Duodenal mucosa (tissue), 2 donors: Measurements from ENCODE around the gene TRIM24.
"Not testable (repeated sequence)": the region's sequence is repeated elsewhere in the genome, so short reads cannot be mapped to it uniquely, and the experiment has no call there.

Source experiments
- H3K27ac ChIP-seq: one replicate; pipeline ENCODE4 v1.7.0; 2013; ENCODE audit warnings: low read depth, low read length
- H3K27me3 ChIP-seq, 2 donors: one replicate each; pipeline ENCODE4 v1.7.0; 2013; ENCODE audit warnings: low read length in 2 of 2, control low read depth in 1 of 2; ENCODE audit not compliant: insufficient read depth in 2 of 2, control insufficient read depth in 1 of 2
- H3K36me3 ChIP-seq, 2 donors: one replicate each; pipeline ENCODE4 v1.7.0; 2013; ENCODE audit warnings: low read length in 2 of 2, control low read depth in 1 of 2; ENCODE audit not compliant: insufficient read depth in 2 of 2, control insufficient read depth in 1 of 2
- H3K4me1 ChIP-seq, 2 donors: one replicate each; pipeline ENCODE4 v1.7.0; 2013; ENCODE audit warnings: low read length in 2 of 2, control low read depth in 1 of 2; ENCODE audit not compliant: insufficient read depth in 2 of 2, control insufficient read depth in 1 of 2
- H3K4me3 ChIP-seq, 2 donors: one replicate each; pipeline ENCODE4 v1.7.0; 2013; ENCODE audit warnings: low read length in 2 of 2, low read depth in 1 of 2
- H3K9ac ChIP-seq, 2 donors: one replicate each; pipeline ENCODE4 v1.7.0; 2013; ENCODE audit warnings: low read length in 2 of 2, low read depth in 1 of 2
- H3K9me3 ChIP-seq, 2 donors: one replicate each; pipeline ENCODE4 v1.7.0; 2013; ENCODE audit warnings: low read length in 2 of 2, control low read depth in 1 of 2; ENCODE audit not compliant: control insufficient read depth in 1 of 2

The TRIM24 gene

DNA sequence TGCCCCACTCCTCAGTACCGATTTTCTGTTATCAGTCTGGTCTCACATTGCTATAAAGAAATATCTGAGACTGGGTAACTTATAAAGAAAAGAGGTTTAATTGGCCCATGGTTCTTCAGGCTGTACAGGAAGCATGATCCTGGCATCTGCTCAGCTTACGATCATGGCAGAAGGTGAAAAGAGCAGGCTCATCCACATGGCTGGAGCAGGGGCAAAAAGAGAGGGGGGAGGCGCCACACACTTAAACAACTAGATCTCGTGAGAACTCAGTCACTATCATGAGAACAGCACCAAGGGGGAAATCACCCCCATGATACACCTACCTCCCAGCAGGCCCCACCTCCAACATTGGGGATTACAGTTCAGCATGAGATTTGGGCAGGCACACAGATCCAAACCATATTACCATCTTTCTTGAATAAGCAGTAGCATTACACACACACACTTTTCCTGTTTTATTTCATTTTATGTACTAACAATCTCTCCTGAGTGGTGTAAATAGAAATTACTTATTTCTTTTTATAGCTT is 53.3 kb downstream of the TRIM24 start:
- Histone ChIP-seq H3K4me3 (no peak overlapping the region), H3K27me3 (no peaks in the 10 kb centered on the region), H3K27ac (no peak overlapping the region), H3K9ac (no peak overlapping the region), H3K9me3 (peaks cover 0 to 5% of the 10 kb centered on the region in 2 donors), H3K4me1 (peaks cover 0 to 4% of the 10 kb centered on the region in 2 donors), H3K36me3 (peaks cover 4 to 31% of the 10 kb centered on the region in 2 donors)

DNA sequence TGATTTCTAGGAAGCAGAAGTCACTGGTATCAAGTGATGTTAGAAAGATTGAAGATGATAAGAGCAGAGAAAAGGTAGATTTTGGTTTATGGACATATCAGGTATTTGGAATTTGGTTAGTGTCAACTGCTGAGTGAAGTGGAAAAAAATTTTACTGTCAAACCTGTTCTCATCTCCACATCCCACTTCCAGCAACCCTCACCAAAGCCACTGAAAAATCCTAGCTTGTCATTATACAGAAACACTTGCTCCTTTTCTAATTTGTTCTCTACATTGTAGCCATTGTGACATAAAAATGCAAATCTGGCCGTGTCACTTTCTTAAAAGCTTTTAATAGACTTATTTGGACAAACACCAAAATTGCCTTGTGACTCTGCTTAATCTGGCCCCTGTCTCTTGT is 54.0 kb downstream of the TRIM24 start:
- H3K4me3 ChIP-seq, result no peak overlapping the region
- no peaks in the 10 kb centered on the region for H3K27me3 ChIP-seq
- H3K9me3 ChIP-seq, result peaks cover 0 to 5% of the 10 kb centered on the region in 2 donors
- H3K4me1 ChIP-seq, result peaks cover 0 to 4% of the 10 kb centered on the region in 2 donors
- H3K36me3 ChIP-seq, result peaks cover 8 to 32% of the 10 kb centered on the region in 2 donors
- no peak overlapping the region for H3K27ac ChIP-seq
- H3K9ac ChIP-seq, result no peak overlapping the region

DNA sequence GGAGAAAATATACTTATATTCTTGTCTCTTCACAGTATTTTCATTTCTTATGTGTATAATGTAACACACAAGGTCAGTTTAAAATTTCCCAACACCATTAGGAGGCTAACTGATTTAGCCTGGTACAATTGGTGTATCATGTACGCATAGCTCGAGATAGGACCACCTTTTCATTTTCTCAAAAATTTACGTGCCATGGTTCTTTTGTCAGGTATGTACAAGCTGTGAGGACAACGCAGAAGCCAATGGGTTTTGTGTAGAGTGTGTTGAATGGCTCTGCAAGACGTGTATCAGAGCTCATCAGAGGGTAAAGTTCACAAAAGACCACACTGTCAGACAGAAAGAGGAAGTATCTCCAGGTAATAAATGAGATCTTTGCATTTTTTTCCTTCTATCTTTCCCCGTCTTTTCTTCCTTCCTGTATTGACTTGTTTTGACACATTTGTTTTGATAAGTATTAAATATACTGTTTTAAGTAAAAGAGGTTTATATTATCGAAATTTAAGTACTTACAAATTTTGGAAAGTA is 55.0 kb downstream of the TRIM24 start:
- H3K27me3 ChIP-seq, result no peaks in the 10 kb centered on the region
- peaks cover 8 to 42% of the 10 kb centered on the region in 2 donors for H3K36me3 ChIP-seq
- H3K4me3 ChIP-seq, result no peak overlapping the region
- peaks cover 0 to 5% of the 10 kb centered on the region in 2 donors for H3K9me3 ChIP-seq
- no peak overlapping the region for H3K27ac ChIP-seq
- H3K4me1 ChIP-seq, result no peaks in the 10 kb centered on the region
- H3K9ac ChIP-seq, result no peak overlapping the region

DNA sequence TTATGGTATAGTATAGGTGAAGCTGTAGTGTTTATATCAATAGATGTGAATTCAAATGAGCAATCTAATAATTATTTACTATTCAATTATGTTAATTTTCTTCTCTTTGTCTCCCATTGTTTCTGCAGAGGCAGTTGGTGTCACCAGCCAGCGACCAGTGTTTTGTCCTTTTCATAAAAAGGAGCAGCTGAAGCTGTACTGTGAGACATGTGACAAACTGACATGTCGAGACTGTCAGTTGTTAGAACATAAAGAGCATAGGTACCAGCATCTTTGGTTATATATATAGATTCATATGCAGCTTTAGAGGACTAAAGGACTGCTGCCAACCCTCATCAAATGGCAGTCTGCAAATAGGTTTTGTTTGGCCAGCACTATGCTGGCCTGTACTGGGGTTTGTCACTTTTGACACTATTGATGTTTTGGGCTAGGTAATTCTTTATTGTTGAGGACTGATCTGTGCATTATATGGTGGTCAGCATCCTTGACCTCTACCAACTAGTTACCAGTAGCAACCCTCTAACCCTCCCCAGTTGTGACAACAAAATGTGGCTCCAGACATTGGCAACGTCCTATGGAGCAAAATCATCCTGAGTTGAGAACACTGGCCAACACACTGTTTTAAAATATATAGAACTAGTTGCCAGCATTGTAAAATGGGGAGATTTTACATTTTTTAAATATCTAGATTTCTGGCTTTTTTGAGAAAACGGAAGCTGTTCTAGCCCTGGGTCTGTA is 59.2 kb downstream of the TRIM24 start:
- Histone ChIP-seq H3K9ac (no peak overlapping the region), H3K36me3 (peaks cover 8 to 39% of the 10 kb centered on the region in 2 donors), H3K27ac (no peak overlapping the region), H3K4me1 (no peaks in the 10 kb centered on the region), H3K27me3 (no peaks in the 10 kb centered on the region), H3K4me3 (no peak overlapping the region), H3K9me3 (no peaks in the 10 kb centered on the region)

DNA sequence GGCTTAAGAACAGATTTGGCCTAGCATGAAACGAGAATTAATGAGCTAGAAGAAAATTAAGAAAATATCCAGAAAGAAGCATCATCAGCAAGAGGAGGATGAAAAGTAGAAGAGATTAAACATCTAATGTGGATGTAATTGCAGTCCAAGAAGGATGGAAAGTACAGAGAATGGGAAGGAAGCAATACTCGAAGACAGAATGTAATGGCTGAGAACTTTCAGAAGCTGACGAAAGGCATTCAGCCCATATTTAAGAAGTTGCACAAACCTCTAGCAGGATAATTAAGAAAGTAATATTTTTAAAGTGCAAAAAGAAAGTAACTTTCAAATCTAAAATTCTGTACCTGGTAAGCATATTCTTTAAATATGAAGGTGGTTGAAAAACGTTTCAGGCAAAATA is 60.7 kb downstream of the TRIM24 start:
- Histone ChIP-seq H3K36me3 (peaks cover 9 to 44% of the 10 kb centered on the region in 2 donors), H3K9ac (no peak overlapping the region), H3K9me3 (peaks cover under 1 to 2% of the 10 kb centered on the region in 2 donors), H3K4me3 (no peak overlapping the region), H3K4me1 (no peaks in the 10 kb centered on the region), H3K27ac (no peak overlapping the region), H3K27me3 (no peaks in the 10 kb centered on the region)

DNA sequence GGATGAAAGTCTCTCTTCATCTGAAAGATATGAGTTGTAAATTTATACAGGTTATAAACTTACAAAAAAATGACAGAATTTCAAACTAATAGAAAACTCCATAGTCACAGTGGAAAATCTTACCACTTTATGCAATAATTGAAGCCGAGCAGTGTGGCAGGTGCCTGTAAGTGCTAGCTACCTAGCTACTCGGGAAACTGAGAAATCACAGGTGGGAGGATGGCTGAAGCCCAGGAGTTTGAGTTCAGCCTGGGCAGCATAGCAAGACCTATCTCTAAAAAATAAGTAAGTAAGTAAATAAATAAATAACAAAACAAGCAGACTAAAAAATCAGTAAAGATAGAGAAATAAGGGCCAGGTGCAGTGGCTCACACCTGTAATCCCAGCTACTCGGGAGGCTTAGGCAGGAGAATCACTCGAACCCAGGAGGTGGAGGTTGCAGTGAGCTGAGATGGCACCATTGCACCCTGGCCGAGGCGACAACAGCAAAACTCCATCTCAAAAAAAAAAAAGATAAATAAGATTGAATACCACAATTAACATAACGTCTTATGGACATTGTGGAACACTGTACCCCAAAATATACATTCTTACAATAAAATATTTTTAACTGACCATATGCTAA is 61.9 kb downstream of the TRIM24 start:
- Histone ChIP-seq H3K27me3 (no peaks in the 10 kb centered on the region), H3K36me3 (peaks cover 18 to 47% of the 10 kb centered on the region in 2 donors), H3K9ac (no peak overlapping the region), H3K27ac (no peak overlapping the region), H3K9me3 (peaks cover 4 to 12% of the 10 kb centered on the region in 2 donors), H3K4me3 (no peak overlapping the region), H3K4me1 (no peaks in the 10 kb centered on the region)

DNA sequence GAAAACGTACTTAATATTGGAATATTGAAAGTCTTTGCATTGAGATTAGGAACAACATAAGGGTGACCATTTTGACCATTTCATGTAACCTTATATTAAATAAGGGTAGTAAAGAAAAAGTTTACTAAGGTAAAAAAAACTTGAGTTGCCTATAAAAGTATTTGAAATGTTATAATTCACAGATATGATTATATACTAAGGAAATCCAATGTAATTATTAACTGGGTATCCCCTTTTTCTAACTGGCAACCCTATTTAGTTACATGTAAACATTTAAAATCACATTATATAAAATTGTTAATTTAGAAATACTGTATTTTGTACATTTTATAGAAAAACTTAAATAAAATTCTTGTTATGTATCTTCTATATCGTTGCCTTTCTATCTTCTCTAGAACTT is 64.2 kb downstream of the TRIM24 start:
- peaks cover 18 to 28% of the 10 kb centered on the region in 2 donors for H3K9me3 ChIP-seq
- no peak overlapping the region for H3K4me3 ChIP-seq
- no peaks in the 10 kb centered on the region for H3K4me1 ChIP-seq
- H3K27ac ChIP-seq, result no peak overlapping the region
- no peaks in the 10 kb centered on the region for H3K27me3 ChIP-seq
- peaks cover 26 to 56% of the 10 kb centered on the region in 2 donors for H3K36me3 ChIP-seq
- no peak overlapping the region for H3K9ac ChIP-seq

DNA sequence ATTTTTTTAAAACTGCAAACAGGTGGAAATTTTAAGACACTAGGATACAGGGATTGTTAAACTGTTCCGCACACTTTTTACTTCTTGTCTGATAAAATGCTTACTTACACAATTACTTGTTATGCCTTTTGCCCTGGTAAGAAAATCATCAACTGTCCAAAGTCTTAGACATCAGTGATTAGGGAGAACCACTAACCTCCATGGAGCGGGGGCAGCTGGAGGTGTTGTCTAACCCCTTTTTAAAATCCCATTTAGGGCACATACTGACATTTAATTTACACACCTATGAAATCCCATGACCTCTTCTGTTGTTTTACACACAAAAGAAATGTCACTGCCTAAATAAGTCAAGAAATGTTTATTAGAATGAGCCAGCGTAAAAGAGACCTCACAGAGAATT is 65.7 kb downstream of the TRIM24 start:
- Histone ChIP-seq H3K9ac (no peak overlapping the region), H3K36me3 (peaks cover 30 to 51% of the 10 kb centered on the region in 2 donors)

DNA sequence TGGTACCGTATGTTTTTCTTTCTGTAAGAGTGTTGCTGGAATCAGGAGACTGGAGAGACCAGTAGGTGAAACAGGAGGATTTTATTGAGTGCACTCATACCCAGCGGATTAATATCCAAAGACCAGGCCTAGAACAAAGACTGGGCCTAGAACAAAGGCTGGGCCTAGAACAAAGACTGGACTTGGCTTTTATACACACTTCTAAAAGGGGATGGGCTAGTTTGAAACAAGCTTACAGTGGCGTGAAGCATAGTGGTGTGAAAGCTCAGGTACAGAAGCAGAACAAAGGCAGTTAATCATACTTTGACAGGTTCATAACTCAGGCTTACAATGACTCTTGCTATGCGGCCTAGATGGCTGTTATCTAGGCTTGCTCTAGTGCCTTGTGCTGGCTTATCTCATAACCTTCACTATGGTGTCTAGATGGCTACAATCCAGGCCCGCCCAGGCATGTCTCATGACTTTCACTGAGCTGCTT is 67.7 kb downstream of the TRIM24 start:
- Histone ChIP-seq H3K36me3 (peaks cover 30 to 48% of the 10 kb centered on the region in 2 donors), H3K9me3 (peaks cover 25 to 35% of the 10 kb centered on the region in 2 donors)

More for the DNA sequence above, 65.7 kb downstream of the TRIM24 start:
- Histone ChIP-seq H3K27me3 (no peaks in the 10 kb centered on the region), H3K4me3 (no peak overlapping the region), H3K4me1 (no peaks in the 10 kb centered on the region), H3K27ac (no peak overlapping the region), H3K9me3 (peaks cover 23 to 35% of the 10 kb centered on the region in 2 donors)

DNA sequence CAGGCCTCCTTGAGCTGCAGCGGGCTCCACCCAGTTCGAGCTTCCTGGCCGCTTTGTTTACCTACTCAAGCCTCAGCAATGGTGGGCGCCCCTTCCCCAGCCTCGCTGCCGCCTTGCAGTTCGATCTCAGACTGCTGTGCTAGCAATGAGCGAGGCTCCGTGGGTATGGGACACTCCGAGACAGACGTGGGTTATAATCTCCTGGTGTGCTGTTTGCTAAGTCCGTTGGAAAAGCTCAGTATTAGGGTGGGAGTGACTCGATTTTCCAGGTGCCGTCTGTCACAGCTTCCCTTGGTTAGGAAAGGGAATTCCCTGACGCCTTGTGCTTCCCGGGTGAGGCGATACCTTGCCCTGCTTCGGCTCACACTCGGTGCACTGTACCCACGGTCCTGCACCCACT is 76.8 kb downstream of the TRIM24 start:
- H3K27ac ChIP-seq, H3K9me3 ChIP-seq, H3K27me3 ChIP-seq, H3K4me1 ChIP-seq, H3K4me3 ChIP-seq, H3K9ac ChIP-seq: not testable (repeated sequence)
- peaks cover 10 to 35% of the 10 kb centered on the region in 2 donors for H3K36me3 ChIP-seq

More for the DNA sequence above, 67.7 kb downstream of the TRIM24 start:
- no peaks in the 10 kb centered on the region for H3K4me1 ChIP-seq
- H3K9ac ChIP-seq, result no peak overlapping the region
- H3K4me3 ChIP-seq, result no peak overlapping the region
- H3K27ac ChIP-seq, result no peak overlapping the region
- H3K27me3 ChIP-seq, result no peaks in the 10 kb centered on the region
